ENCODE data around the gene NDUFB2.
A peak's percentile ranks its signal among the peaks of the same experiment; 100 is the strongest.

The NDUFB2 gene

GRCh38 chr7:140672382-140673062 lies 24.0 kb upstream of the NDUFB2 start, which contains the start of gene ADCK2 (continued):
- TF ChIP-seq, protein P1, sequence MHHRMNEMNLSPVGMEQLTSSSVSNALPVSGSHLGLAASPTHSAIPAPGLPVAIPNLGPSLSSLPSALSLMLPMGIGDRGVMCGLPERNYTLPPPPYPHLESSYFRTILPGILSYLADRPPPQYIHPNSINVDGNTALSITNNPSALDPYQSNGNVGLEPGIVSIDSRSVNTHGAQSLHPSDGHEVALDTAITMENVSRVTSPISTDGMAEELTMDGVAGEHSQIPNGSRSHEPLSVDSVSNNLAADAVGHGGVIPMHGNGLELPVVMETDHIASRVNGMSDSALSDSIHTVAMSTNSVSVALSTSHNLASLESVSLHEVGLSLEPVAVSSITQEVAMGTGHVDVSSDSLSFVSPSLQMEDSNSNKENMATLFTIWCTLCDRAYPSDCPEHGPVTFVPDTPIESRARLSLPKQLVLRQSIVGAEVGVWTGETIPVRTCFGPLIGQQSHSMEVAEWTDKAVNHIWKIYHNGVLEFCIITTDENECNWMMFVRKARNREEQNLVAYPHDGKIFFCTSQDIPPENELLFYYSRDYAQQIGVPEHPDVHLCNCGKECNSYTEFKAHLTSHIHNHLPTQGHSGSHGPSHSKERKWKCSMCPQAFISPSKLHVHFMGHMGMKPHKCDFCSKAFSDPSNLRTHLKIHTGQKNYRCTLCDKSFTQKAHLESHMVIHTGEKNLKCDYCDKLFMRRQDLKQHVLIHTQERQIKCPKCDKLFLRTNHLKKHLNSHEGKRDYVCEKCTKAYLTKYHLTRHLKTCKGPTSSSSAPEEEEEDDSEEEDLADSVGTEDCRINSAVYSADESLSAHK (tag by site-specific recombination; IDR thresholded peaks at IDR 0.05): no peak
- TF ChIP-seq ZNF121 (tag by site-specific recombination; IDR thresholded peaks at IDR 0.05) (no peak), PRDM10 (tag by site-specific recombination; IDR thresholded peaks at IDR 0.05) (0 out of 2 replicates have a peak, but pooled peaks have one; percentile 12), ZNF670 (tag by site-specific recombination; IDR thresholded peaks at IDR 0.05; ENCODE audit: low read depth) (no peak), TCF7L2 (IDR thresholded peaks at IDR 0.05; ENCODE audit: borderline replicate concordance, low read depth, low read length) (no peak), ZNF621 (tag by site-specific recombination; IDR thresholded peaks at IDR 0.05) (no peak), ZNF341 (tag by site-specific recombination; IDR thresholded peaks at IDR 0.05; ENCODE audit: low read depth) (peak; percentile 66), ZSCAN23 (tag by site-specific recombination; IDR thresholded peaks at IDR 0.05) (no peak), YY1 (tag by site-specific recombination; IDR thresholded peaks at IDR 0.05) (no peak), ZBTB26 (tag by site-specific recombination; optimal IDR thresholded peaks at IDR 0.05) (no peak), FEZF1 (tag by site-specific recombination; IDR thresholded peaks at IDR 0.05) (no peak), ZNF660 (tag by site-specific recombination; IDR thresholded peaks at IDR 0.05) (0 out of 2 replicates have a peak, but pooled peaks have one; percentile 11), KLF1 (tag by site-specific recombination; IDR thresholded peaks at IDR 0.05) (no peak)
- TF ChIP-seq, protein P2, sequence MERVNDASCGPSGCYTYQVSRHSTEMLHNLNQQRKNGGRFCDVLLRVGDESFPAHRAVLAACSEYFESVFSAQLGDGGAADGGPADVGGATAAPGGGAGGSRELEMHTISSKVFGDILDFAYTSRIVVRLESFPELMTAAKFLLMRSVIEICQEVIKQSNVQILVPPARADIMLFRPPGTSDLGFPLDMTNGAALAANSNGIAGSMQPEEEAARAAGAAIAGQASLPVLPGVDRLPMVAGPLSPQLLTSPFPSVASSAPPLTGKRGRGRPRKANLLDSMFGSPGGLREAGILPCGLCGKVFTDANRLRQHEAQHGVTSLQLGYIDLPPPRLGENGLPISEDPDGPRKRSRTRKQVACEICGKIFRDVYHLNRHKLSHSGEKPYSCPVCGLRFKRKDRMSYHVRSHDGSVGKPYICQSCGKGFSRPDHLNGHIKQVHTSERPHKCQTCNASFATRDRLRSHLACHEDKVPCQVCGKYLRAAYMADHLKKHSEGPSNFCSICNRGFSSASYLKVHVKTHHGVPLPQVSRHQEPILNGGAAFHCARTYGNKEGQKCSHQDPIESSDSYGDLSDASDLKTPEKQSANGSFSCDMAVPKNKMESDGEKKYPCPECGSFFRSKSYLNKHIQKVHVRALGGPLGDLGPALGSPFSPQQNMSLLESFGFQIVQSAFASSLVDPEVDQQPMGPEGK (tag by site-specific recombination; IDR thresholded peaks at IDR 0.05): no peak
- TF ChIP-seq, protein P3, sequence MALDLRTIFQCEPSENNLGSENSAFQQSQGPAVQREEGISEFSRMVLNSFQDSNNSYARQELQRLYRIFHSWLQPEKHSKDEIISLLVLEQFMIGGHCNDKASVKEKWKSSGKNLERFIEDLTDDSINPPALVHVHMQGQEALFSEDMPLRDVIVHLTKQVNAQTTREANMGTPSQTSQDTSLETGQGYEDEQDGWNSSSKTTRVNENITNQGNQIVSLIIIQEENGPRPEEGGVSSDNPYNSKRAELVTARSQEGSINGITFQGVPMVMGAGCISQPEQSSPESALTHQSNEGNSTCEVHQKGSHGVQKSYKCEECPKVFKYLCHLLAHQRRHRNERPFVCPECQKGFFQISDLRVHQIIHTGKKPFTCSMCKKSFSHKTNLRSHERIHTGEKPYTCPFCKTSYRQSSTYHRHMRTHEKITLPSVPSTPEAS (tag by site-specific recombination; IDR thresholded peaks at IDR 0.05): no peak
